ENCODE measurements around the gene FLT4.

GRCh38 chr5:180623844-180624243, 25.6 kb downstream of the FLT4 start:
- TF ChIP-seq, protein P1, sequence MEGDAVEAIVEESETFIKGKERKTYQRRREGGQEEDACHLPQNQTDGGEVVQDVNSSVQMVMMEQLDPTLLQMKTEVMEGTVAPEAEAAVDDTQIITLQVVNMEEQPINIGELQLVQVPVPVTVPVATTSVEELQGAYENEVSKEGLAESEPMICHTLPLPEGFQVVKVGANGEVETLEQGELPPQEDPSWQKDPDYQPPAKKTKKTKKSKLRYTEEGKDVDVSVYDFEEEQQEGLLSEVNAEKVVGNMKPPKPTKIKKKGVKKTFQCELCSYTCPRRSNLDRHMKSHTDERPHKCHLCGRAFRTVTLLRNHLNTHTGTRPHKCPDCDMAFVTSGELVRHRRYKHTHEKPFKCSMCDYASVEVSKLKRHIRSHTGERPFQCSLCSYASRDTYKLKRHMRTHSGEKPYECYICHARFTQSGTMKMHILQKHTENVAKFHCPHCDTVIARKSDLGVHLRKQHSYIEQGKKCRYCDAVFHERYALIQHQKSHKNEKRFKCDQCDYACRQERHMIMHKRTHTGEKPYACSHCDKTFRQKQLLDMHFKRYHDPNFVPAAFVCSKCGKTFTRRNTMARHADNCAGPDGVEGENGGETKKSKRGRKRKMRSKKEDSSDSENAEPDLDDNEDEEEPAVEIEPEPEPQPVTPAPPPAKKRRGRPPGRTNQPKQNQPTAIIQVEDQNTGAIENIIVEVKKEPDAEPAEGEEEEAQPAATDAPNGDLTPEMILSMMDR (IDR thresholded peaks at IDR 0.05), result no peak
- no peak for TF ChIP-seq POLR2A (IDR thresholded peaks at IDR 0.05)

All from right lobe of liver (tissue), 4 donors.